Prostate gland (tissue), 2 donors: ENCODE results near the gene EVC. TPM values are rescaled to one million over a fixed set of nuclear protein-coding genes. Genes with fewer than 3 reads are reported as not detected.

Experiments
- DNase-seq: peaks from one replicate; pipeline ENCODE4 v3.0.0-alpha.2; 2019; ENCODE audit warnings: low spot score
- H3K27ac ChIP-seq, 2 donors: fragments of 200-600 bp; sonication (generic); 2 replicates each; pipeline ENCODE4 v1.5.1; 2017 to 2019
- H3K27me3 ChIP-seq: fragments of 200-600 bp; sonication (generic); replicated peaks from 2 replicates; pipeline ENCODE4 v1.5.1; 2019; ENCODE audit not compliant: insufficient read depth
- H3K36me3 ChIP-seq, 2 donors: fragments of 200-600 bp; sonication (generic); 1 replicate in 1 of 2; 2 replicates in 1 of 2; pipeline versions ENCODE4 v1.5.1 to v1.8.1; 2017 to 2019
- H3K4me1 ChIP-seq: fragments of 200-600 bp; sonication (generic); replicated peaks from 2 replicates; pipeline ENCODE4 v1.5.1; 2019
- H3K4me3 ChIP-seq, 2 donors: fragments of 200-600 bp; sonication (generic); 2 replicates each; pipeline ENCODE4 v1.5.1; 2017 to 2019
- H3K9me3 ChIP-seq: fragments of 200-600 bp; sonication (generic); 2 replicates; pipeline ENCODE4 v1.5.1; 2017
- POLR2A ChIP-seq: fragments of 450-650 bp; IDR thresholded peaks from one replicate; pipeline ENCODE4 v1.6.1; 2016; ENCODE audit warnings: antibody characterized with exemption, mild to moderate bottlenecking
- POLR2AphosphoS5 ChIP-seq: sonication (generic); formaldehyde crosslinking; IDR thresholded peaks from one replicate; pipeline ENCODE4 v1.6.1; 2017; ENCODE audit warnings: antibody characterized with exemption
- WGBS: methylation state at CpG from one replicate; pipeline ENCODE4 v1.1.5; 2018; 5-methylcytosine and 5-hydroxymethylcytosine counted together
- intact Hi-C: fragments of 100-400 bp; cut with DNase I; formaldehyde crosslinking; loops from one replicate; pipeline ENCODE4 v1.14.2; 2022
- total RNA-seq, 2 donors: library from RNA; depleted of rRNA; stranded (reverse); fragments of >200 nt; gene quantifications; one replicate each; pipeline ENCODE4 v1.1.0, GENCODE V29; 2016
- TF ChIP-seq, protein P1 (sequence below), 4 experiments: fragments of 200-600 bp in 2 of 4; fragments of 450-650 bp in 2 of 4; sonication (generic) in 2 of 4; IDR thresholded peaks; 1 replicate in 3 of 4; 2 replicates in 1 of 4; pipeline ENCODE4 v1.5.1; 2016 to 2019; ENCODE audit warnings: antibody characterized with exemption in 4 of 4, mild to moderate bottlenecking in 2 of 4, moderate library complexity in 2 of 4

The EVC gene
- total RNA-seq, 2 donors from 2014 or later = 49.0 to 55.7 TPM

DNA sequence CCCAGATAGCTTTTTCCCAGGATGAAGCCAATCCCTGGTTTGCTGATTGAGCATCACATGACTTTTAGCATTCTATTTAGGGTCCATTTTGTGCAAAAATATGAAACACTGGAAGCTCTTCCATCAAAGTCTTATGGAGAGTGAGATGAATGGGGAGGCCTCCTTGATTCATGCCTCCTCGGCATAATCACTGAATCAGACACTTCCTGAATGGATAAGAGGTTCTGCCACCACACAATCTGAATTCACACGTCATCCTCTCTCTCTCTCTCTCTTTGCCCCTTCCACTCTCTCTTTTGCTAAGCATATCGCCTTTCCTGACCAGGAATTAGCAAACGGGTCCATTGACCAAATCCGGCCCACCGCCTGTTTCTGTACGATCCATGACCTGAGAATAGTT is 113.2 kb downstream of the EVC start:
- no peaks in the 10 kb centered on the region for H3K27me3 ChIP-seq
- TF ChIP-seq POLR2AphosphoS5 = no peak
- TF ChIP-seq, protein P1, sequence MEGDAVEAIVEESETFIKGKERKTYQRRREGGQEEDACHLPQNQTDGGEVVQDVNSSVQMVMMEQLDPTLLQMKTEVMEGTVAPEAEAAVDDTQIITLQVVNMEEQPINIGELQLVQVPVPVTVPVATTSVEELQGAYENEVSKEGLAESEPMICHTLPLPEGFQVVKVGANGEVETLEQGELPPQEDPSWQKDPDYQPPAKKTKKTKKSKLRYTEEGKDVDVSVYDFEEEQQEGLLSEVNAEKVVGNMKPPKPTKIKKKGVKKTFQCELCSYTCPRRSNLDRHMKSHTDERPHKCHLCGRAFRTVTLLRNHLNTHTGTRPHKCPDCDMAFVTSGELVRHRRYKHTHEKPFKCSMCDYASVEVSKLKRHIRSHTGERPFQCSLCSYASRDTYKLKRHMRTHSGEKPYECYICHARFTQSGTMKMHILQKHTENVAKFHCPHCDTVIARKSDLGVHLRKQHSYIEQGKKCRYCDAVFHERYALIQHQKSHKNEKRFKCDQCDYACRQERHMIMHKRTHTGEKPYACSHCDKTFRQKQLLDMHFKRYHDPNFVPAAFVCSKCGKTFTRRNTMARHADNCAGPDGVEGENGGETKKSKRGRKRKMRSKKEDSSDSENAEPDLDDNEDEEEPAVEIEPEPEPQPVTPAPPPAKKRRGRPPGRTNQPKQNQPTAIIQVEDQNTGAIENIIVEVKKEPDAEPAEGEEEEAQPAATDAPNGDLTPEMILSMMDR (IDR thresholded peaks at IDR 0.05) = no peak
- TF ChIP-seq POLR2A = no peak
- intact Hi-C loops = no loop called here
- H3K9me3 ChIP-seq = no peaks in the 10 kb centered on the region
- 94% methylated on average over 7 of the region's 7 CpGs for WGBS
- DNase-seq = no peak
- H3K36me3 ChIP-seq = no peaks in the 10 kb centered on the region
- no peak overlapping the region for H3K27ac ChIP-seq
- no peaks in the 10 kb centered on the region for H3K4me1 ChIP-seq
- no peak overlapping the region for H3K4me3 ChIP-seq

DNA sequence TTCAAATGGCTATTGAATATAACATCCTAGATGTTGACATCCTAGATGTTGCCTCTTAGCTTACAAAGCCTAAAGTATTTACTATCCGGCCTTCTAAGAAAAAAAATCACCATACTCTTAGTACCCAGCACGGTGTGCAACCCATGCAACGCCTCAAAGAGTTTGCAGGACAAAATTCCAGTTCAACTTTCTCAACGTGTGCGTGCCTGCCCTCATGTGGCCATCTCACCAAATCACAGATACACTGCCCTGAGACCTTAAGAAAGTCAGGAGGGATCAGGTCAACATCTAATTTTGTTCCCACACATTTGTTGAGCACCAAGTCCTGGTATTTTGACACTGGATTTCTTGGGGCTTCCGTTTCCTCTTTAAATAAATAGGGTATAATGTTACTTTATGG is 113.6 kb downstream of the EVC start:
- TF ChIP-seq POLR2AphosphoS5 = no peak
- TF ChIP-seq, protein P1 (IDR thresholded peaks at IDR 0.05) = peak in 1 of 4 experiments; percentile 27
- no peak for TF ChIP-seq POLR2A
- Histone ChIP-seq H3K27ac (no peak overlapping the region), H3K36me3 (no peaks in the 10 kb centered on the region), H3K4me3 (no peak overlapping the region), H3K9me3 (no peaks in the 10 kb centered on the region), H3K27me3 (no peaks in the 10 kb centered on the region), H3K4me1 (no peaks in the 10 kb centered on the region)
- 72% methylated on average over 6 of the region's 6 CpGs for WGBS
- DNase-seq = no peak
- intact Hi-C loops = no loop called here

DNA sequence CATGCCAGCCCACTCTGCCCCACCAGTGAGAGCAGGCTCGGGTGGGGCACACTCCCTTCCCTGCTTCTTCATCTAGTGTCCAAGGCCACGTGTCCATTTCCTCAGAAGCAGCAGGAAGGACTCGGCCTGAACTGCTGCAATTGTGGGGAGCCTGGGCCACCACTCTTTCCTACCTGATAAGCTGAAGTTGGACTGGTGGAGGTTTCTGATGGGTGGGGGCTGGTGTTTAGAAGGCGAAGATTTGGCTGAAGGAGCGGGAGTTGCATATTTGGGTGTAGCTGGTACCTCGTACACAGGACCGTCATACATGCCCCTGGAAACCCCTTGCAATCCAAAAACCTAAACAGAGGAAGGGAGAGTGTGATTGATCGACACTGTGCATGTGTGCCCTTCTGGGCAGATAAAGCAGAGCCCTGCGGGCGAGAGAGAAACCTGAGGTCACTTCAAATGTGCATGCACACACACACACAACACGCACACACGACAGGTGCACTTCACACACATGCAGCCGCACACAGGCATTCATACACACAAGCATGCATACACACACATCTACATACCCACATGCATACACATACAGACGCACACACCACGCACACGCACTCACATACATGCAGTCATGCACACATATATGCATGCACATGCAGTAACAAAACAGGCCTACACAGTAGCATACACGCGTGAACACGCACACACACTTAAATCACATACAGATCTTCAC is 114.5 kb downstream of the EVC start:
- intact Hi-C loops = no loop called here
- Histone ChIP-seq H3K36me3 (no peaks in the 10 kb centered on the region), H3K27ac (no peak overlapping the region), H3K9me3 (no peaks in the 10 kb centered on the region), H3K27me3 (no peaks in the 10 kb centered on the region), H3K4me3 (no peak overlapping the region), H3K4me1 (no peaks in the 10 kb centered on the region)
- no peak for DNase-seq
- TF ChIP-seq POLR2A (no peak), POLR2AphosphoS5 (no peak)
- TF ChIP-seq, protein P1 (IDR thresholded peaks at IDR 0.05) = no peak
- 90% methylated on average over 19 of the region's 19 CpGs for WGBS

DNA sequence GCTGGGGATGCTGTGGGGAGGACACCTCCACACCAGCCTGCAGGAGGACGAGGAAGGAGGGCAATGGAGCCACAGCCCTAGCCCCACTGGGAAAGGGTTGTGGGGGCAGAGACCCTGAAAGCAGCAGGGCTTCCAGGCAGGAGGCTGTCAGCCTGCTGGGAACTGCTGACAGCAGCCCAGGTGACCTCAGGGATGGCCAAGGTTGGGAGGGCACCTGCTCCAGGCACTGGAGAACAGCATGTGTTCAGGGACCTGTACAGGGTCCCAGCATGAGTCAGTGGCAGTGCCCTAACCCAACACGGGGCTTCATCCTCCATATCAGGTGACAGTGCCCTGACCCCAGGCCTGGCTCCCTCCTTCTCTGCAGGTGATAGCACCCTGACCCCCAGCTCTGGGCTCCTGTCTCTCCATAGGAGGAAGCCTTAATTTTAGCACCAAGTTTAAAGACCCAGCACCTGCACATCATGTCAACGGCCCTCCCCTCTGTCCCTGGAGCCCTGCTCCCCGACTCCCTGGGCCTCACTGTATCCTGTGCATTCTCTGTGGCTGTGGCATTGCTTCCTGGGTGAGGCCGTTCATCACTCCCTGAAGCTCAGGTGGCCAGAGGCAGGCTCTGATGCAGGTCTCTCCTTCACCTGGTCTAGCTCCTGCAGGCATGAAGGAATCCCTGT is 115.6 kb downstream of the EVC start:
- no peak for DNase-seq
- H3K4me3 ChIP-seq = no peak overlapping the region
- H3K4me1 ChIP-seq = no peaks in the 10 kb centered on the region
- no peaks in the 10 kb centered on the region for H3K27me3 ChIP-seq
- no peaks in the 10 kb centered on the region for H3K36me3 ChIP-seq
- 70% methylated on average over 5 of the region's 5 CpGs for WGBS
- H3K9me3 ChIP-seq = no peaks in the 10 kb centered on the region
- intact Hi-C loops = no loop called here
- no peak overlapping the region for H3K27ac ChIP-seq
- TF ChIP-seq POLR2A = no peak
- TF ChIP-seq POLR2AphosphoS5 = no peak
- TF ChIP-seq, protein P1 (IDR thresholded peaks at IDR 0.05) = no peak
